Measurements from ENCODE around the gene FOXO1. TPM values are rescaled to one million over a fixed set of nuclear protein-coding genes. Genes with fewer than 3 reads are reported as not detected.

Gene FOXO1
- total RNA-seq, 1 donor = 7.6 TPM

- Histone ChIP-seq H3K4me3 (ENCODE audit: insufficient read depth, low read length) (no peak overlapping the region), H2AFZ (ENCODE audit: low read length) (no peak overlapping the region), H3K27me3 (ENCODE audit: insufficient read depth, low read length) (no peaks in the 10 kb centered on the region), H4K20me1 (ENCODE audit: insufficient read depth, low read length) (no peaks in the 10 kb centered on the region), H3K9me3 (ENCODE audit: low read depth, low read length) (no peaks in the 10 kb centered on the region), H3K79me2 (ENCODE audit: insufficient read depth, low read length) (peaks cover 56% of the 10 kb centered on the region), H3K36me3 (ENCODE audit: insufficient read depth, low read length) (no peaks in the 10 kb centered on the region), H3K27ac (ENCODE audit: low read depth, low read length) (no peak overlapping the region), H3K4me2 (ENCODE audit: insufficient read depth, low read length) (no peak overlapping the region), H3K4me1 (ENCODE audit: insufficient read depth, low read length) (peaks cover 13% of the 10 kb centered on the region)
- no peak for TF ChIP-seq CTCF (IDR thresholded peaks at IDR 0.05; ENCODE audit: extremely low read depth, low read depth, low read length)
- DNase-seq (ENCODE audit: insufficient read length, low spot score, missing footprints) = no peak
Measured at GRCh38 chr13:40661875-40662665, 4.4 kb downstream of the FOXO1 start.

DNA sequence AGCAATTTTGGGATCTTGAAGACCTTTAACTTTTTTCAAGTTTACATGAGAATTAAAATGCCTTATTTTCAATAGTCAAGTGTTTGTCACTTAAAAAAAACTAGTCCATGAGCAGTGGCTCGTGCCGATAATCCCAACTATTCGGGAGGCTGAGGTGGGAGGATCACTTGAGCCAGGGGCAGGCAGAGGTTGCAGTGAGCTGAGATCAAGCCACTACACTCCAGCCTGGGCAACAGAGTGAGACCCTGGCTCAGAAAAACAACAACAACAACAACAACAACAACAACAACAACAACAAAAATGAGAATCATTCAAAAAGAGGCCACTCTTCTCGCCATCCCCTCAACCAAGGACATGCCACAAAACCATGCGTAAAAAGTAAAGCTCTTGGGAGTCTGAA lies 5.7 kb downstream of the FOXO1 start:
- Histone ChIP-seq H3K4me2 (ENCODE audit: insufficient read depth, low read length) (no peak overlapping the region), H3K27ac (ENCODE audit: low read depth, low read length) (no peak overlapping the region), H2AFZ (ENCODE audit: low read length) (no peak overlapping the region), H4K20me1 (ENCODE audit: insufficient read depth, low read length) (no peaks in the 10 kb centered on the region), H3K36me3 (ENCODE audit: insufficient read depth, low read length) (no peaks in the 10 kb centered on the region), H3K27me3 (ENCODE audit: insufficient read depth, low read length) (no peaks in the 10 kb centered on the region), H3K4me1 (ENCODE audit: insufficient read depth, low read length) (peaks cover 13% of the 10 kb centered on the region), H3K9me3 (ENCODE audit: low read depth, low read length) (no peaks in the 10 kb centered on the region), H3K79me2 (ENCODE audit: insufficient read depth, low read length) (peaks cover 67% of the 10 kb centered on the region), H3K4me3 (ENCODE audit: insufficient read depth, low read length) (no peak overlapping the region)
- TF ChIP-seq CTCF (IDR thresholded peaks at IDR 0.05; ENCODE audit: extremely low read depth, low read depth, low read length) = no peak
- DNase-seq (ENCODE audit: insufficient read length, low spot score, missing footprints) = no peak

DNA sequence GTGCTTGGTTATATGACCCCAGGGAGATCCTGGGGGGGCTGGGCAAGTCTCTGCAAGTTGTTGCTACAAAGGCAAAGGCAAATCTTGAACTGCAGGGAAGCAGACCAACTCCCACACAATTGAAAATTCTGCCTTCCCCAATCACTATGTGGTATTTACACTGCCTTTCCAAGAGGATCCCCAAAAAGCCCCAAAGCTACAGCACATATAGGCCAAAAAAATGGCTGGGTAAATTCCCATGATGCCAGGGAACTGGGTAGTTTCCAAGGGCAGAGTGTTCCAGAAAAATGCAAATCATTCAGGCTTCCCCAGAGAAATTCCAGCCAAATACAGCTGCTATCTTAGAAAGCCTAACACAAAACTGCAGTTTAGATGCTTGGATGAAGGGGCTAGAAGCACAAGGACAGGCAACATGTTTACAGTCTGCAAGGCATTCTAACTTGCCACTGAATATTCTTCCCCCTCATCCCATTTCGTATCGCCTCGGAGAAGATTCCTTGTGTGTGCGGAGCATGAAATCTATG lies 6.2 kb downstream of the FOXO1 start:
- no peaks in the 10 kb centered on the region for H3K36me3 ChIP-seq (ENCODE audit: insufficient read depth, low read length)
- no peak overlapping the region for H3K4me3 ChIP-seq (ENCODE audit: insufficient read depth, low read length)
- no peak overlapping the region for H3K4me2 ChIP-seq (ENCODE audit: insufficient read depth, low read length)
- no peak for TF ChIP-seq CTCF (IDR thresholded peaks at IDR 0.05; ENCODE audit: extremely low read depth, low read depth, low read length)
- no peaks in the 10 kb centered on the region for H4K20me1 ChIP-seq (ENCODE audit: insufficient read depth, low read length)
- peaks cover 67% of the 10 kb centered on the region for H3K79me2 ChIP-seq (ENCODE audit: insufficient read depth, low read length)
- no peak overlapping the region for H2AFZ ChIP-seq (ENCODE audit: low read length)
- no peaks in the 10 kb centered on the region for H3K27me3 ChIP-seq (ENCODE audit: insufficient read depth, low read length)
- H3K9me3 ChIP-seq (ENCODE audit: low read depth, low read length) = no peaks in the 10 kb centered on the region
- peaks cover 13% of the 10 kb centered on the region for H3K4me1 ChIP-seq (ENCODE audit: insufficient read depth, low read length)
- no peak overlapping the region for H3K27ac ChIP-seq (ENCODE audit: low read depth, low read length)
- DNase-seq (ENCODE audit: insufficient read length, low spot score, missing footprints) = no peak

DNA sequence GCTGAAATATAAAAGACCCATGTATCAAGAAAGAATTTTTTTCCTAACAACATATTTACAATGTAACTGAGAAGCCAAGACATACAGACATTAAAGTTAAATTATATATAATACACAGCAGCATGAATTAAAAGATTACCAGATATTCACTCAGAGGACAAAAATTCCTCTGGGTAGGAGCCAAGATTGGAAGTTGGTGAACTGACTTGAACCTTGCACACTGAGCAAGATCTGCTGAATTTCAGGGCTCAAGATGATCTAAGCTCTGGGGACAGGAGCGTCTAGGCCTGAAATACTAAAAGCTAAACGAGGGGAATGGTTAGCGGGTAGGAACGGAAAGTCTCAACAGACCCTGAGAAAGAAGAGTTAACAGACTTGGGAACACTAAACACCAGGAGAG lies 8.5 kb downstream of the FOXO1 start:
- Histone ChIP-seq H3K4me3 (ENCODE audit: insufficient read depth, low read length) (no peak overlapping the region), H3K4me2 (ENCODE audit: insufficient read depth, low read length) (no peak overlapping the region), H3K36me3 (ENCODE audit: insufficient read depth, low read length) (no peaks in the 10 kb centered on the region), H2AFZ (ENCODE audit: low read length) (no peak overlapping the region), H3K9me3 (ENCODE audit: low read depth, low read length) (no peaks in the 10 kb centered on the region), H4K20me1 (ENCODE audit: insufficient read depth, low read length) (no peaks in the 10 kb centered on the region), H3K27ac (ENCODE audit: low read depth, low read length) (no peak overlapping the region), H3K27me3 (ENCODE audit: insufficient read depth, low read length) (no peaks in the 10 kb centered on the region), H3K79me2 (ENCODE audit: insufficient read depth, low read length) (peaks cover 68% of the 10 kb centered on the region), H3K4me1 (ENCODE audit: insufficient read depth, low read length) (peaks cover 16% of the 10 kb centered on the region)
- TF ChIP-seq CTCF (IDR thresholded peaks at IDR 0.05; ENCODE audit: extremely low read depth, low read depth, low read length) = no peak
- DNase-seq (ENCODE audit: insufficient read length, low spot score, missing footprints) = no peak
